ENCODE data around the gene ATG9B. TPM values are rescaled to one million over a fixed set of nuclear protein-coding genes. Genes with fewer than 3 reads are reported as not detected.

Gene ATG9B
- polyA plus RNA-seq, 1 of the 3 experiments (the other 2 are of a cell fraction): 0.67 TPM

GRCh38 chr7:151056283-151056665 lies 32.0 kb upstream of the ATG9B start:
- 91% methylated on average over 6 of the region's 6 CpGs for WGBS (ENCODE audit: low lambda C conversion rate)
- H3F3A ChIP-seq (replicated peaks; ENCODE audit: insufficient read depth): peaks cover 3% of the 10 kb centered on the region
- peaks cover 8% of the 10 kb centered on the region for H4K20me1 ChIP-seq (ENCODE audit: insufficient read depth)
- peak overlapping the region; percentile 66 to 99; a peak in 2 of 4 replicates for H3K4me3 ChIP-seq (ENCODE audit: low read depth in 2 of 2, low read length in 1 of 2)
- CTCF ChIA-PET: interaction anchor here (1.0 to 12.2 kb wide), 8 partner anchors 10 to 54 kb away, joined by 3 to 126 read pairs (median 8); partner anchors contain the start of gene ABCB8
- H3K27me3 ChIP-seq (ENCODE audit: insufficient read depth): no peaks in the 10 kb centered on the region
- POLR2A ChIA-PET: no interaction called here
- H3K79me2 ChIP-seq (ENCODE audit: insufficient read depth): peaks cover 38% of the 10 kb centered on the region
- H3K4me2 ChIP-seq: peak overlapping the region; percentile 85
- TF ChIP-seq, protein P1, sequence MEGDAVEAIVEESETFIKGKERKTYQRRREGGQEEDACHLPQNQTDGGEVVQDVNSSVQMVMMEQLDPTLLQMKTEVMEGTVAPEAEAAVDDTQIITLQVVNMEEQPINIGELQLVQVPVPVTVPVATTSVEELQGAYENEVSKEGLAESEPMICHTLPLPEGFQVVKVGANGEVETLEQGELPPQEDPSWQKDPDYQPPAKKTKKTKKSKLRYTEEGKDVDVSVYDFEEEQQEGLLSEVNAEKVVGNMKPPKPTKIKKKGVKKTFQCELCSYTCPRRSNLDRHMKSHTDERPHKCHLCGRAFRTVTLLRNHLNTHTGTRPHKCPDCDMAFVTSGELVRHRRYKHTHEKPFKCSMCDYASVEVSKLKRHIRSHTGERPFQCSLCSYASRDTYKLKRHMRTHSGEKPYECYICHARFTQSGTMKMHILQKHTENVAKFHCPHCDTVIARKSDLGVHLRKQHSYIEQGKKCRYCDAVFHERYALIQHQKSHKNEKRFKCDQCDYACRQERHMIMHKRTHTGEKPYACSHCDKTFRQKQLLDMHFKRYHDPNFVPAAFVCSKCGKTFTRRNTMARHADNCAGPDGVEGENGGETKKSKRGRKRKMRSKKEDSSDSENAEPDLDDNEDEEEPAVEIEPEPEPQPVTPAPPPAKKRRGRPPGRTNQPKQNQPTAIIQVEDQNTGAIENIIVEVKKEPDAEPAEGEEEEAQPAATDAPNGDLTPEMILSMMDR (IDR thresholded peaks at IDR 0.05): peak; percentile 23
- no peak for TF ChIP-seq GATA2 (CRISPR knock-in tag; IDR thresholded peaks at IDR 0.05)
- no peak for TF ChIP-seq RXRA (IDR thresholded peaks at IDR 0.05; ENCODE audit: borderline replicate concordance, low read depth)
- no peak for TF ChIP-seq ZBTB33 (IDR thresholded peaks at IDR 0.05; ENCODE audit: borderline replicate concordance, low read depth)
- TF ChIP-seq POLR2AphosphoS5 (IDR thresholded peaks at IDR 0.05; ENCODE audit: low read depth, low read length): no peak
- no peak for TF ChIP-seq GABPA (IDR thresholded peaks at IDR 0.05; ENCODE audit: low read depth)
- no peak for TF ChIP-seq MAX (IDR thresholded peaks at IDR 0.05; ENCODE audit: low read depth)
- TF ChIP-seq RFX5 (IDR thresholded peaks at IDR 0.05; ENCODE audit: low read length): no peak
- TF ChIP-seq ELF1 (IDR thresholded peaks at IDR 0.05): no peak
- 0 out of 2 replicates have a peak, but pooled peaks have one; percentile 9 for TF ChIP-seq MXI1 (IDR thresholded peaks at IDR 0.05; ENCODE audit: low read depth, low read length)
- TF ChIP-seq SIN3A (IDR thresholded peaks at IDR 0.05; ENCODE audit: borderline replicate concordance, low read depth, low read length): no peak
- TF ChIP-seq MEF2A (IDR thresholded peaks at IDR 0.05; ENCODE audit: borderline replicate concordance, low read depth): no peak
- TF ChIP-seq, protein P2, sequence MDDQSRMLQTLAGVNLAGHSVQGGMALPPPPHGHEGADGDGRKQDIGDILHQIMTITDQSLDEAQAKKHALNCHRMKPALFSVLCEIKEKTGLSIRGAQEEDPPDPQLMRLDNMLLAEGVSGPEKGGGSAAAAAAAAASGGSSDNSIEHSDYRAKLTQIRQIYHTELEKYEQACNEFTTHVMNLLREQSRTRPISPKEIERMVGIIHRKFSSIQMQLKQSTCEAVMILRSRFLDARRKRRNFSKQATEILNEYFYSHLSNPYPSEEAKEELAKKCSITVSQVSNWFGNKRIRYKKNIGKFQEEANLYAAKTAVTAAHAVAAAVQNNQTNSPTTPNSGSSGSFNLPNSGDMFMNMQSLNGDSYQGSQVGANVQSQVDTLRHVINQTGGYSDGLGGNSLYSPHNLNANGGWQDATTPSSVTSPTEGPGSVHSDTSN (IDR thresholded peaks at IDR 0.05): no peak
- H3K9me2 ChIP-seq: no peaks in the 10 kb centered on the region
- no peak overlapping the region for H3K27ac ChIP-seq (ENCODE audit: low read depth in 2 of 2, low read length in 1 of 2)
- no peaks in the 10 kb centered on the region for H3K9me3 ChIP-seq
- peaks cover 20 to 40% of the 10 kb centered on the region in 2 experiments for H3K4me1 ChIP-seq (ENCODE audit: control insufficient read depth in 1 of 2, insufficient read depth in 2 of 2, low read depth in 1 of 2, low read length in 1 of 2)
- no peak for DNase-seq
- H2AFZ ChIP-seq (ENCODE audit: low read depth): no peak overlapping the region
- H3K36me3 ChIP-seq (replicated peaks in 1 of 2; ENCODE audit: control insufficient read depth in 1 of 2, insufficient read depth in 2 of 2, low read length in 1 of 2): peaks cover 3 to 40% of the 10 kb centered on the region in 2 experiments
- peak overlapping the region; percentile 68; the same call in 1 of the 2 replicates for H3K9ac ChIP-seq
